OCI-LY1 (cell line): Measurements from ENCODE around the gene FADS2.

ENCODE experiments used
- H2AFZ ChIP-seq: fragments of 200-600 bp; sonication (generic), shearing (Covaris generic); 2 replicates; pipeline ENCODE4 v1.6.0; 2014; ENCODE audit warnings: antibody characterized with exemption, mild to moderate bottlenecking, low read length
- H3F3A ChIP-seq: fragments of 200-600 bp; sonication (generic), shearing (Covaris generic); 2 replicates; pipeline ENCODE4 v1.6.0; 2014; ENCODE audit warnings: mild to moderate bottlenecking, antibody characterized with exemption, low read length, moderate library complexity; ENCODE audit not compliant: insufficient read depth
- H3K27ac ChIP-seq: fragments of 200-600 bp; sonication (generic); 2 replicates; pipeline ENCODE4 v1.5.1; 2014; ENCODE audit warnings: low read length, mixed run types, mild to moderate bottlenecking, low read depth; ENCODE audit not compliant: poor library complexity, severe bottlenecking
- H3K27me3 ChIP-seq: fragments of 200-600 bp; sonication (generic); 2 replicates; pipeline ENCODE4 v1.6.0; 2014; ENCODE audit warnings: antibody characterized with exemption, mild to moderate bottlenecking, low read length, moderate library complexity; ENCODE audit not compliant: insufficient read depth
- H3K36me3 ChIP-seq: fragments of 200-600 bp; sonication (generic); 2 replicates; pipeline ENCODE4 v1.6.1; 2014; ENCODE audit warnings: mild to moderate bottlenecking, antibody characterized with exemption, low read length, moderate library complexity, mixed read lengths; ENCODE audit not compliant: insufficient read depth
- H3K4me1 ChIP-seq: fragments of 200-600 bp; sonication (generic); 2 replicates; pipeline ENCODE4 v1.5.1; 2014; ENCODE audit warnings: mild to moderate bottlenecking, low read length, moderate library complexity; ENCODE audit not compliant: insufficient read depth, severe bottlenecking
- H3K4me2 ChIP-seq: fragments of 200-600 bp; sonication (generic), shearing (Covaris generic); 2 replicates; pipeline ENCODE4 v1.6.1; 2014; ENCODE audit warnings: low read length
- H3K4me3 ChIP-seq: fragments of 200-600 bp; sonication (generic); 2 replicates; pipeline ENCODE4 v1.5.1; 2014; ENCODE audit warnings: low read length, low read depth, mild to moderate bottlenecking, mixed read lengths; ENCODE audit not compliant: poor library complexity, severe bottlenecking
- H3K79me2 ChIP-seq: fragments of 200-600 bp; shearing (Covaris generic); 2 replicates; pipeline ENCODE4 v1.6.1; 2016; ENCODE audit warnings: mixed run types, low read length, mixed read lengths; ENCODE audit not compliant: insufficient read depth
- H3K9ac ChIP-seq: fragments of 200-600 bp; sonication (generic), shearing (Covaris generic); 2 replicates; pipeline ENCODE4 v1.6.1; 2014; ENCODE audit warnings: mild to moderate bottlenecking, low read length, mixed read lengths
- H3K9me2 ChIP-seq: fragments of 200-600 bp; sonication (generic), shearing (Covaris generic); 2 replicates; pipeline ENCODE4 v1.6.1; 2014; ENCODE audit warnings: low read depth, mild to moderate bottlenecking, low read length, mixed read lengths
- H3K9me3 ChIP-seq: fragments of 200-600 bp; shearing (Covaris generic); 2 replicates; pipeline ENCODE4 v1.6.1; 2014; ENCODE audit warnings: low read length, mixed read lengths
- H4K20me1 ChIP-seq: fragments of 200-600 bp; sonication (generic), shearing (Covaris generic); 2 replicates; pipeline ENCODE4 v1.6.0; 2016; ENCODE audit warnings: mild to moderate bottlenecking, low read length; ENCODE audit not compliant: insufficient read depth
- EZH2 ChIP-seq: fragments of 200-600 bp; sonication (generic), shearing (Covaris generic); IDR thresholded peaks from 2 replicates; pipeline ENCODE4 v1.8.0; 2017; ENCODE audit warnings: borderline replicate concordance, mixed run types, mild to moderate bottlenecking, antibody characterized with exemption, low read length, moderate library complexity, mixed read lengths
- TF ChIP-seq, protein P1 (sequence below): fragments of 200-600 bp; sonication (generic), shearing (Covaris generic); IDR thresholded peaks from 2 replicates; pipeline ENCODE4 v1.5.1; 2017; ENCODE audit warnings: mild to moderate bottlenecking, antibody characterized with exemption, low read length, moderate library complexity, mixed read lengths

FADS2 gene

DNA sequence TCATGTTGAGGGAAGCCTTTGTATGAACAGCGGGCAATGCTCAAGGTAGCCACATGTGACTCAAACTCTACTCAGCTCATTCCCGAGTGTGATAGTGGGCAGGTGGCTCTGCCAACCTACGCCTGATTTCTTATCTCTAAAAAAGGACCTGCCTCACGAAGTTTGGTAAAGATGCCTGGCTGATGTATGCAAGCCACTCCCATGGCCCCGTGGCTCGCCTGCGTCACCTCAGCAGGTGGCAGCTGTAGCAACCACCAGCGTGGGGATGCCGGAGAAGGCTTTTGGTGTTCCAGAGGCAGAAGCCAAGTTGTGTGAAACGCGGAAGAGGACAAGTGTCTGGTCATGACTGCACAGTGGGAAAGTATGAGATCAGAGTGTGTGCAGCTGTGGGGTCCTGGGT, 5.4 kb downstream of the FADS2 start:
- Histone ChIP-seq H3K9ac (peak overlapping the region; percentile 62; the same call in 1 of the 2 replicates), H3K9me3 (no peaks in the 10 kb centered on the region), H3K4me3 (peak overlapping the region; percentile 36), H3K27ac (peak overlapping the region; percentile 96), H3K4me1 (peaks cover 67% of the 10 kb centered on the region), H3K9me2 (no peaks in the 10 kb centered on the region), H3K79me2 (peaks cover 10% of the 10 kb centered on the region; the same call in 1 of the 2 replicates), H2AFZ (no peak overlapping the region), H3K36me3 (peaks cover 8% of the 10 kb centered on the region; the same call in 1 of the 2 replicates), H3K27me3 (no peaks in the 10 kb centered on the region), H4K20me1 (no peaks in the 10 kb centered on the region), H3F3A (no peaks in the 10 kb centered on the region), H3K4me2 (peak overlapping the region; percentile 71)
- TF ChIP-seq, protein P1, sequence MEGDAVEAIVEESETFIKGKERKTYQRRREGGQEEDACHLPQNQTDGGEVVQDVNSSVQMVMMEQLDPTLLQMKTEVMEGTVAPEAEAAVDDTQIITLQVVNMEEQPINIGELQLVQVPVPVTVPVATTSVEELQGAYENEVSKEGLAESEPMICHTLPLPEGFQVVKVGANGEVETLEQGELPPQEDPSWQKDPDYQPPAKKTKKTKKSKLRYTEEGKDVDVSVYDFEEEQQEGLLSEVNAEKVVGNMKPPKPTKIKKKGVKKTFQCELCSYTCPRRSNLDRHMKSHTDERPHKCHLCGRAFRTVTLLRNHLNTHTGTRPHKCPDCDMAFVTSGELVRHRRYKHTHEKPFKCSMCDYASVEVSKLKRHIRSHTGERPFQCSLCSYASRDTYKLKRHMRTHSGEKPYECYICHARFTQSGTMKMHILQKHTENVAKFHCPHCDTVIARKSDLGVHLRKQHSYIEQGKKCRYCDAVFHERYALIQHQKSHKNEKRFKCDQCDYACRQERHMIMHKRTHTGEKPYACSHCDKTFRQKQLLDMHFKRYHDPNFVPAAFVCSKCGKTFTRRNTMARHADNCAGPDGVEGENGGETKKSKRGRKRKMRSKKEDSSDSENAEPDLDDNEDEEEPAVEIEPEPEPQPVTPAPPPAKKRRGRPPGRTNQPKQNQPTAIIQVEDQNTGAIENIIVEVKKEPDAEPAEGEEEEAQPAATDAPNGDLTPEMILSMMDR, result no peak
- no peak for TF ChIP-seq EZH2

DNA sequence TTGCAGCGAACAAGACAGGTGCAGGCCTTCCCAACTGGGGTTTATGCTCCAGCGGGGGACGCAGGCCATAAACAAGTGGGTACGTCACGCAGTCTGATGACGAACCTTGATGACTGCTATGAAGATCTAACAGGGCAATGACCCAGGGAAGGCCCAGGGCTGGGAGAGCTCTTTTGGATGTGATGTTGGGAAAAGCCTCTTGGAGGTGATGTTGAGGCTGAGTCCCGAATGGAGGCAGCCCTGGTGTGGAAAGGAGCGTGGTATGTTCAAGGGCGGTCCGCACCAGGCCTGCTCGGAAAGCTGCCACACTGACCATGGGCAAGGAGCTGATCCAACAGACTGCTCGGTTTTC, 5.8 kb downstream of the FADS2 start:
- no peaks in the 10 kb centered on the region for H4K20me1 ChIP-seq
- peaks cover 67% of the 10 kb centered on the region for H3K4me1 ChIP-seq
- peak overlapping the region; percentile 96 for H3K27ac ChIP-seq

DNA sequence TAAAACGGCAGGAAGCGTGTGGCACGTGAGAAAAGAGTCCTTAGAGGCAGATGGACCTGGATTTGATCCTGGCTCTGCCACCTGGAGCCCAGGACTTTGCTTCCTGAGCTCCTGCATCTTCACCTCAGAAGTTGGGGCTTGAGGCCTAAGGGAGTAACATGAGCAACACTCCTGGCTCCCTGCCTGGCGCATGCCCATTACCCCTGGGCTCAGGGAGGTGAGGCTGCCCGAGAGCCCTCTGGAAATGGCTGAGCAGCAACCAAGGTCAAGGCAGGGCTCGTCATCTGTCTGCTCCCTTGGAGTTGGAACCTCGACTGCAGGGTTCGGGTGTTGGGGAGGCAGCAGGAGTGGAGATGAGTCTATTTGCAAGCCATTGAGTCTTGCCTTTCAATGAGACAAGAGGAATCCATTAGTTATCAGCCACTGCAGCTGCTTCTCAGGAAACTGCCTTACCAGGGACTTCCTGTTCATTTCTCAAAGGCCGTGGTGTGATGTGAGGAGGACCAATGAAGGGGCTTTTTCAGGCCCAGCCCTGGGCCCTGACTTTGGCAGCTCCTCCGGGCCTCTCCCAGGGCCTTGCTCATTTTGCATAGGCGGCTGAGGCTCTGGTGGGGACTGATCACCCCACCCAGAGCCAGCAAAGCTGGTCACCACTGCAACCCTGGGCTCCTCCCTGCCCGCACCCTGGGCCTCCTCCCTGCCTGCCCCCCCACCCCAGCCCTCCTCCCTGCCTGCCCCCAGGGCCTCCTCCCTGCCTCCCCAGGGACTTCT, 6.4 kb downstream of the FADS2 start:
- H3F3A ChIP-seq, result no peaks in the 10 kb centered on the region
- H3K9me3 ChIP-seq, result no peaks in the 10 kb centered on the region
- H3K4me1 ChIP-seq, result peaks cover 62% of the 10 kb centered on the region
- peak overlapping the region; percentile 96 for H3K27ac ChIP-seq
- TF ChIP-seq, protein P1, result no peak
- no peak for TF ChIP-seq EZH2
- H3K4me2 ChIP-seq, result peak overlapping the region; percentile 71
- H3K4me3 ChIP-seq, result peak overlapping the region; percentile 36
- H3K79me2 ChIP-seq, result peaks cover 10% of the 10 kb centered on the region; the same call in 1 of the 2 replicates
- no peaks in the 10 kb centered on the region for H4K20me1 ChIP-seq
- H3K27me3 ChIP-seq, result no peaks in the 10 kb centered on the region
- H3K9me2 ChIP-seq, result no peaks in the 10 kb centered on the region
- H3K9ac ChIP-seq, result peak overlapping the region; percentile 64; the same call in 1 of the 2 replicates
- peaks cover 12% of the 10 kb centered on the region for H3K36me3 ChIP-seq
- H2AFZ ChIP-seq, result no peak overlapping the region

More for the DNA sequence above, 5.8 kb downstream of the FADS2 start:
- Histone ChIP-seq H3K4me3 (peak overlapping the region; percentile 36), H3K9me2 (no peaks in the 10 kb centered on the region), H3K36me3 (peaks cover 10% of the 10 kb centered on the region), H3K4me2 (peak overlapping the region; percentile 71), H3K79me2 (peaks cover 10% of the 10 kb centered on the region; the same call in 1 of the 2 replicates), H3K27me3 (no peaks in the 10 kb centered on the region), H3F3A (no peaks in the 10 kb centered on the region), H3K9me3 (no peaks in the 10 kb centered on the region), H3K9ac (peak overlapping the region; percentile 62; the same call in 1 of the 2 replicates), H2AFZ (no peak overlapping the region)
- TF ChIP-seq, protein P1, result no peak
- TF ChIP-seq EZH2, result no peak
